Astrocyte (in vitro differentiated cells and primary cell): Measurements from ENCODE around the gene CELA2A.
"Not testable (repeated sequence)": the region's sequence is repeated elsewhere in the genome, so short reads cannot be mapped to it uniquely, and the experiment has no call there.

ENCODE experiments used
- CTCF ChIP-seq: IDR thresholded peaks from 2 replicates; pipeline ENCODE4 v1.5.1; 2011; ENCODE audit warnings: low read depth, mild to moderate bottlenecking, inconsistent platforms, low read length, moderate library complexity; ENCODE audit not compliant: insufficient read depth
- EZH2 ChIP-seq: IDR thresholded peaks from 2 replicates; pipeline ENCODE4 v1.6.1; 2012; ENCODE audit warnings: mild to moderate bottlenecking, low read length, inconsistent platforms; ENCODE audit not compliant: insufficient read depth

- TF ChIP-seq CTCF, EZH2: not testable (repeated sequence)
Measured at GRCh38 chr1:15491010-15491409, 34.5 kb downstream of the CELA2A start.
